KOPT-K1 (cell line): ENCODE measurements around the gene ALDH18A1.

Experiments
- H3K27ac ChIP-seq: fragments of 200-600 bp; sonication (generic); 2 replicates; pipeline ENCODE4 v1.5.1; 2016; ENCODE audit warnings: antibody characterized with exemption, mild to moderate bottlenecking, low read depth, low read length; ENCODE audit not compliant: poor library complexity, severe bottlenecking
- H3K36me3 ChIP-seq: fragments of 200-600 bp; sonication (generic); 2 replicates; pipeline ENCODE4 v1.5.1; 2017; ENCODE audit warnings: antibody characterized with exemption, mild to moderate bottlenecking, low read length, moderate library complexity; ENCODE audit not compliant: insufficient read depth
- H3K9me3 ChIP-seq: fragments of 200-600 bp; sonication (generic); 2 replicates; pipeline ENCODE4 v1.5.1; 2017; ENCODE audit warnings: antibody characterized with exemption, low read length, mild to moderate bottlenecking; ENCODE audit not compliant: insufficient read depth, poor library complexity, severe bottlenecking

ALDH18A1 gene

GRCh38 chr10:95661818-95662217 is 5.3 kb upstream of the ALDH18A1 start:
- Histone ChIP-seq H3K36me3 (peaks cover 19% of the 10 kb centered on the region), H3K27ac (no peak overlapping the region), H3K9me3 (no peaks in the 10 kb centered on the region)

- H3K36me3 ChIP-seq: peaks cover 19% of the 10 kb centered on the region
- H3K27ac ChIP-seq: no peak overlapping the region
- H3K9me3 ChIP-seq: no peaks in the 10 kb centered on the region
These were observed 3.8 kb upstream of the ALDH18A1 start for GRCh38 chr10:95660283-95660682.

GRCh38 chr10:95657250-95657649 is 739 bp upstream of the ALDH18A1 start:
- Histone ChIP-seq H3K27ac (no peak overlapping the region), H3K36me3 (peaks cover 13% of the 10 kb centered on the region), H3K9me3 (no peaks in the 10 kb centered on the region)

- peak overlapping the region; percentile 67 for H3K27ac ChIP-seq
- peaks cover 28% of the 10 kb centered on the region for H3K36me3 ChIP-seq
- peaks cover 8% of the 10 kb centered on the region for H3K9me3 ChIP-seq
These were observed 780 bp downstream of the ALDH18A1 start for GRCh38 chr10:95655571-95656290.

GRCh38 chr10:95653895-95654294 is 2.6 kb downstream of the ALDH18A1 start:
- H3K27ac ChIP-seq: no peak overlapping the region
- H3K36me3 ChIP-seq: peaks cover 46% of the 10 kb centered on the region
- H3K9me3 ChIP-seq: peaks cover 8% of the 10 kb centered on the region

GRCh38 chr10:95651346-95652060 is 5.0 kb downstream of the ALDH18A1 start:
- Histone ChIP-seq H3K27ac (no peak overlapping the region), H3K9me3 (peaks cover 8% of the 10 kb centered on the region), H3K36me3 (peaks cover 70% of the 10 kb centered on the region)

GRCh38 chr10:95650232-95650631 is 6.3 kb downstream of the ALDH18A1 start:
- H3K27ac ChIP-seq: no peak overlapping the region
- peaks cover 8% of the 10 kb centered on the region for H3K9me3 ChIP-seq
- peaks cover 83% of the 10 kb centered on the region for H3K36me3 ChIP-seq

GRCh38 chr10:95648138-95648537 is 8.4 kb downstream of the ALDH18A1 start:
- Histone ChIP-seq H3K9me3 (peaks cover 8% of the 10 kb centered on the region), H3K36me3 (peaks cover 98% of the 10 kb centered on the region), H3K27ac (no peak overlapping the region)

- H3K9me3 ChIP-seq: peaks cover under 1% of the 10 kb centered on the region
- no peak overlapping the region for H3K27ac ChIP-seq
- H3K36me3 ChIP-seq: peaks cover 98% of the 10 kb centered on the region
These were observed 10.4 kb downstream of the ALDH18A1 start for GRCh38 chr10:95646160-95646559.

- Histone ChIP-seq H3K27ac (no peak overlapping the region), H3K9me3 (no peaks in the 10 kb centered on the region), H3K36me3 (peaks cover 98% of the 10 kb centered on the region)
These were observed 11.6 kb downstream of the ALDH18A1 start for GRCh38 chr10:95644901-95645300.

GRCh38 chr10:95640891-95641315 is 15.6 kb downstream of the ALDH18A1 start:
- Histone ChIP-seq H3K36me3 (peaks cover 96% of the 10 kb centered on the region), H3K9me3 (no peaks in the 10 kb centered on the region), H3K27ac (no peak overlapping the region)

- Histone ChIP-seq H3K9me3 (no peaks in the 10 kb centered on the region), H3K36me3 (peaks cover 99% of the 10 kb centered on the region), H3K27ac (no peak overlapping the region)
These were observed 18.6 kb downstream of the ALDH18A1 start for GRCh38 chr10:95637911-95638310.

- H3K27ac ChIP-seq: no peak overlapping the region
- H3K9me3 ChIP-seq: no peaks in the 10 kb centered on the region
- peaks cover 99% of the 10 kb centered on the region for H3K36me3 ChIP-seq
These were observed 19.4 kb downstream of the ALDH18A1 start for GRCh38 chr10:95637140-95637539.

GRCh38 chr10:95635319-95635733 is 21.2 kb downstream of the ALDH18A1 start:
- Histone ChIP-seq H3K27ac (no peak overlapping the region), H3K36me3 (peaks cover 99% of the 10 kb centered on the region), H3K9me3 (no peaks in the 10 kb centered on the region)

- H3K36me3 ChIP-seq: peaks cover 99% of the 10 kb centered on the region
- no peaks in the 10 kb centered on the region for H3K9me3 ChIP-seq
- H3K27ac ChIP-seq: no peak overlapping the region
These were observed 27.7 kb downstream of the ALDH18A1 start for GRCh38 chr10:95628786-95629185.

GRCh38 chr10:95626500-95626899 is 30.0 kb downstream of the ALDH18A1 start:
- H3K36me3 ChIP-seq: peaks cover 97% of the 10 kb centered on the region
- H3K27ac ChIP-seq: no peak overlapping the region
- no peaks in the 10 kb centered on the region for H3K9me3 ChIP-seq
